ENCODE data around the gene UBXN2A.

DNA sequence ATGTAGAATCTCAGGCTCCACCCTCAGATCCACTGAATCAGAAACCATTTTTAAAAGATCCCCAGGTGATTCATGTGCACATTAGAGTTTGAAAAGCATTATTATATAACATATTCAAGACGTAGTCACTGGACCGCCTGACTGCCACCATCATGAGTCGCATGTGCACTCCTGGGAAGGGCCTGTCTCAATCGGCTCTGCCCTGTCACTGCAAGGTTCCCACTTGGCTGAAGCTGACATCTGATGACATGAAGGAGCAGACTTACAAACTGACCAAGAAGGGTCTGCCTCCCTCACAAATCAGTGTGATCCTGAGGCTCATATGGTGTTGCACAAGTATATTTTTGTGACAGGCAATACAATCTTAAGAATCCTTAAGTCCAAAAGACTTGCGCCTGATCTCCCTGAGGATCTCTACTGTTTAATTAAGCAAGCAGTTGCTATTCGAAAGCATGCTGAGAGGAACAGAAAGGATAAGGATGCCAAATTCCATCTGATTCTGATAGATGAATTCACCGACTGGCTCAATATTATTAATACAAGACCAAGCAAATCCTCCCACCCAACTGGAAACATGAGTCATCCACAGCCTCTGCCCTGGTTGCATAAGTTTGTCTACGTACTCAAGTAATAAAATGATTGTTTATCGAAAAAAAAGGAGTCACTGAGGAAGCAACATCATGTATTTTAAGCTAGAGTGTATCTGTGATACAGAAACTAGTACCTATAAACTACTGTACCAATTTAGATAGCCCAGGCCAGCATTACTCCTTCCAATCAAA is 39.5 kb upstream of the UBXN2A start:
- TF ChIP-seq CTCF (IDR thresholded peaks at IDR 0.05) = no peak
- TF ChIP-seq POLR2A (IDR thresholded peaks at IDR 0.05) = no peak

All from right lobe of liver (tissue), 4 donors.